SIG-M5 treated with dmso at 0.1 percent for 504 hours (cell line): ENCODE data around the gene PCDHB2.
"Not testable (repeated sequence)": the region's sequence is repeated elsewhere in the genome, so short reads cannot be mapped to it uniquely, and the experiment has no call there.

Experiments
- DNase-seq: peaks from one replicate; lab custom pipeline; 2025; ENCODE audit not compliant: unreplicated experiment; lab: John Stamatoyannopoulos, UW

The PCDHB2 gene

DNA sequence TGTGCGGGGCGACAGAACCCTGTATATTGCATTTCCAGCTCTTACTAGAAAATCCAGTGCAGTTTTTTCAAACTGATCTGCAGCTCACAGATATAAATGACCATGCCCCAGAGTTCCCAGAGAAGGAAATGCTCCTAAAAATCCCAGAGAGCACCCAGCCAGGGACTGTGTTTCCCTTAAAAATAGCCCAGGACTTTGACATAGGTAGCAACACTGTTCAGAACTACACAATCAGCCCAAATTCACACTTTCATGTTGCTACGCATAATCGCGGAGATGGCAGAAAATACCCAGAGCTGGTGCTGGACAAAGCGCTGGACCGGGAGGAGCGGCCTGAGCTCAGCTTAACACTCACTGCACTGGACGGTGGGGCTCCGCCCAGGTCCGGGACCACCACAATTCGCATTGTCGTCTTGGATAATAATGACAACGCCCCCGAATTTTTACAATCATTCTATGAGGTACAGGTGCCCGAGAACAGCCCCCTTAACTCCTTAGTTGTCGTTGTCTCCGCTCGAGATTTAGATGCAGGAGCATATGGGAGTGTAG is 41.4 kb downstream of the PCDHB2 start:
- no peak for DNase-seq

DNA sequence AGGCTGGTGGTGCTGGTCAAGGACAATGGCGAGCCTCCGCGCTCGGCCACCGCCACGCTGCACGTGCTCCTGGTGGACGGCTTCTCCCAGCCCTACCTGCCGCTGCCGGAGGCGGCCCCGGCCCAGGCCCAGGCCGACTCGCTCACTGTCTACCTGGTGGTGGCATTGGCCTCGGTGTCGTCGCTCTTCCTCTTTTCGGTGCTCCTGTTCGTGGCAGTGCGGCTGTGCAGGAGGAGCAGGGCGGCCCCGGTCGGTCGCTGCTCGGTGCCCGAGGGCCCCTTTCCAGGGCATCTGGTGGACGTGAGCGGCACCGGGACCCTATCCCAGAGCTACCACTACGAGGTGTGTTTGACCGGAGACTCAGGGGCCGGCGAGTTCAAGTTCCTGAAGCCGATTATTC is 42.9 kb downstream of the PCDHB2 start:
- DNase-seq = not testable (repeated sequence)
